ENCODE data around the gene PAF1. TPM values are rescaled to one million over a fixed set of nuclear protein-coding genes. Genes with fewer than 3 reads are reported as not detected.
"Not testable (repeated sequence)": the region's sequence is repeated elsewhere in the genome, so short reads cannot be mapped to it uniquely, and the experiment has no call there.

The PAF1 gene
- total RNA-seq, 1 donor from 2014 or later: 27.4 TPM

DNA sequence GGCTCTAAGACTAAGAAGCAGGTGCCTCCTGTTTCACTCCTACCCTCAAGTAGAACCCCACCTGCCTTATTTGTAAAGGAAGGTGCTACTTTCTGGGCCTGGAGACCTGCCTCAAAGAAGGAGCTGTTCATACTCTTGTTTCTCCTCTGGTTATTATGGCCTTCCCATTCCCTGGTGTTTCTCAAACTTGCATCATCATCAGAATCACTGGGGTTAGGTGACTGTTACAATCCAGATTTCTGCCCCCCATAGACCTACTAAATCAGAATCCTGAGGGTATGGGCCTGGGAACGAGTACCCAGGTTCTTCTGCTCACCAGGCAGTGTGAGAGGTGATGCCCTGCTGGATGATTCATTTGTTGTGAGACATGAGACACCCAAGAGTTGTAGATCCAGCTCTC, 30.3 kb downstream of the PAF1 start:
- no peak for DNase-seq (ENCODE audit: extremely low read depth, low read depth, low spot score)

DNA sequence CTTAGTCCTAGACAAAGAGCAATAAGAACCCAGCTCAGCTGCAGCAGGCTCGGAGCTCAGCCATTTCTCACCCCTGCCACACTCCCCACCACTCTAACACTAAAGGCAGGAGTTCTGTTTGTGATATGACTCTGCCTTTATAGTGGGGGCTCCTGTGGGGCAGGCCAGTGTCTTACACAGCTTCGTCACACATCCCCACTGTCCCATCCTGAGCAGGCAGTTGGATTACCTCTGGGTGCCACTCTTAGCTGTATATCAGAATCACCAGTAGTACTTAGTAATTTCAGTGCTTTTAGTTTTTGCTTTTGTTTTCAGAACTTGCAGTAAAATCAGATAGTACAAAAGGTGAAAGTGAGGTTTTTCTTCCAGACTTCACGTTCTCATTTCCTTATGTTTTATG, 31.9 kb downstream of the PAF1 start:
- DNase-seq (ENCODE audit: extremely low read depth, low read depth, low spot score): no peak

DNA sequence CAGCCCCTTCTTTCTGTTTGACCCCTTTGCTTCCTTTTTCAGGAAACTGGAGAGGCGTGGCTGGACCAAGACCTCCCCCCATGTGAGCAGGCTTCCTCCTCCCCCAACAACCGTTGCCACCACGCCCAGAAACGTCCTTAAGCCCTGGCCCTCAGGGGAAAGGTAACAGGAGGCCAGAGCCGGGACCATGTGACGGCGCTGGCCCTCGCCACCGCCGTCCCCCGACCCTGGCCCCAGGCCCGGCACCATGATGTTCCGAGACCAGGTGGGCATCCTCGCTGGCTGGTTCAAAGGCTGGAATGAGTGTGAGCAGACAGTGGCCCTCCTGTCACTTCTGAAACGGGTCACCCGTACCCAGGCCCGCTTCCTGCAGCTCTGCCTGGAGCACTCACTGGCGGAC, 34.3 kb downstream of the PAF1 start:
- DNase-seq (ENCODE audit: extremely low read depth, low read depth, low spot score): no peak

DNA sequence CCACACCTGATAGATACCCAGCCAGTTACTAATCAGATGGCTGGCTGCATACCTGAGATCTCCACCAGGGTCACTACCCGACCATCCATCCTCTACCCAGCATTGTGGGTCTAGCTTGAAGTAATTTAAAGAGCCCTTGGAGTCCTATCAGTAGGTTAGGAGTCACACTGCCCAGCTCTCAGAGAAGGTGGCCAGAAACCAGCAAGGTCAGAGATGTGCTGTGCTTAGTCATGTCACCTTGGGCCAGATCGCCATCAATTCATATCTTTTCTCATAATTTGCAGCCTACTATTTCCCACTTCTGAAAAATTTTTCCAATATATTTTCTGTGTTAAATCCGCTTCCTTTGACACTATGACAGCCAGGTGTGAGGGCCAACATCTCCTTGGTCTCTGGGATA, 34.8 kb downstream of the PAF1 start:
- DNase-seq (ENCODE audit: extremely low read depth, low read depth, low spot score): no peak

DNA sequence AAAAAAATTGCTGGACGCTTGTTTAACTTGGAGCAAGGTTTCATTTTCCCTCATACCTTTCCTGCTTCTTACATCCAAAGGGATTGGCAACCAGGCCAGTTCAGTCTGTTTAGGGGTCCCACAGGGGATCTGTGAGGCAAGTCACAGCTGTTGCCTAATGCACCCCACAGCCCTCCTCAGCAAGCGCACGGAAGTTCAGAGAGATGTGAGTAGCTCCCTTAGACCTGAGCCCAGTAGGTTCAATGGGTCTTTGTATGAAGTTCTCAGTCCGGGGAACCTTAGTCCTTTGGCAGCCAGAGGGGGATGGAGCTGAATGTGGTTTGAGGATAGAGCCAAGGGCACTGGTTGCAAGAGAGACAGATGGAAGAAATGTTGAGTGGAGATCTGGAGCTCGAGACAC, 35.7 kb downstream of the PAF1 start:
- DNase-seq (ENCODE audit: extremely low read depth, low read depth, low spot score): no peak

DNA sequence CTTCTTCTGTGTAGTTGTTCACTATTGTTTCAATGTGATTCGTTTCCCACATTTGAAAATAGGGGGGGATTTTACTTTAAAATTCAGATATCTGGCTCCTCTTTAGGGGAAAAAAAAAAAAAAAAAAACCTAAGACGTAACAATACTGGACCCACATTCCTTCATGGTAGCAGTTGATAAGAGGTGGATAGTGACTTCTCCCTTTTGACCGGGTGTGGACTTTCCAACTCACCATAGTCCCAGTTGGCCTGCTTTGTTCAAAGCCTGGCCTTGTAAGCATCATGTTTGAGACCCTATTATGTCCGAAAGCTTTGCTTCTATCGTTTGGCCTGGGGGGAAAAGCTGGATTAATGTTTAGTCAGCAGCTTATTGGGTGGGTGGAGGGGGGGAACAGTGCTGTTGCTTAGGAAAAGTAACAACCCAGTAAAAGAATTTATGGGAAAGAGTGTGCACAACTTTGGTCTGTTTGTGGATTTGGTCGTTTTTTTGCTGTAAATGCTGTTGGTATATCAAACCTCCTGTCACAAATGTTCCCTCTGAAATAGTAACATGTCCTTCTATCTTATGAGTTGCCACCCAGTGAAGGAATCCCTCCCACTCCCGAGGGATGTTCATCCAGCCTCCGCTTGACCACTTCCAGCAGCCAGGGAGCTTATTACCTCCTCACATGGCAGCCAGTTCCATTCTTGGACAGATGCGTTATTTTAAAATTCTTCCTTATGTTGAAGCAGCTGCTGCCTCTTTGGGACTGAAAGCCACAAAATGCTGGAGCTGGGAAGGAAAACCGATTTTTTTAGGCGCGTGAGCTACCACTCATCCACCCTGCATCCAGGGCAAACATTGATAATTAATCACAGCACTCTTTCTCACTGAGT, 38.3 kb downstream of the PAF1 start:
- DNase-seq (ENCODE audit: extremely low read depth, low read depth, low spot score): no peak

DNA sequence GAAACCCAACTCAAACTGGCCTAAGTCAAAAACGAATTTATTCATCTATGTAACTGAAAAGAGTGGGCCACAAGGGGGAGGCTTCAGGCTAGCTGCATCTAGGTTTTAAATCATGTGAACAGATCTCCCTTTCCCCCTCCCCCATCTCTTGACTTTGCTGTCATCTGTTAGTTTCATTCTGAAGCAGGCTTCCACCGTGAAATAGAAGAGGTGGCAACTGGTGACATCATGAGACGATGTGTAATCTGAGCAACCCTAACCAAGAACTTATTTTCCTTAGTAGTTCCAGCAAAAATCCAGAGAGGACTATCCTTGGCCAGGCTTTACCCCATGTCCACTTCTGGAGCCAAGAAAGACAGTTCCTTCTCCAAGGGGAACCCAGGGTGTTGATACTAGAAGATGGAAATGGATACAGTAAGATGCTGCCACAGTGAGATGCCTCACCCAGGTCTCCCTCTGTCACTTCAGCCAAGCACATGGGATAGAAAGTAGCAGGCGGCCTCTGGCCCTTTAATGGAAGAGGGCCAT, 39.3 kb downstream of the PAF1 start:
- no peak for DNase-seq (ENCODE audit: extremely low read depth, low read depth, low spot score)

DNA sequence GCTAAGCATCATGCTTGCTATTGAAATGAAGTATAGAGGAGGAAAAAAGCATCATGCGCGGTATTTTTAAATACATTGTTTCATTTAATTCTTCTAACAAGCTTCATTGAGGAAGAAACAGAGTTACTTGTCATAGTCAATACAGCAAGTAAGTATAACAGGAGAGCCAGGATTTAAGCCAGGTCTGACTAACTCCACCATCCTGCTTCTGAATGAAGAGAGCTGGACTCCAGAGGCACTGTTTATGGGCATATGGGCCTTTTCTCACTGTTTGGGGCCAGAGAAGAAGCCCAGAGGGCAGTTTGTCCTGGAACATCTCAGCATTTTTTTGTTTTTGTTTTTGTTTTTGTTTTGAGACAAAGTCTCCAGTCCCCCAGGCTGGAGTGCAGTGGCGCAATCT, 40.8 kb downstream of the PAF1 start:
- no peak for DNase-seq (ENCODE audit: extremely low read depth, low read depth, low spot score)

DNA sequence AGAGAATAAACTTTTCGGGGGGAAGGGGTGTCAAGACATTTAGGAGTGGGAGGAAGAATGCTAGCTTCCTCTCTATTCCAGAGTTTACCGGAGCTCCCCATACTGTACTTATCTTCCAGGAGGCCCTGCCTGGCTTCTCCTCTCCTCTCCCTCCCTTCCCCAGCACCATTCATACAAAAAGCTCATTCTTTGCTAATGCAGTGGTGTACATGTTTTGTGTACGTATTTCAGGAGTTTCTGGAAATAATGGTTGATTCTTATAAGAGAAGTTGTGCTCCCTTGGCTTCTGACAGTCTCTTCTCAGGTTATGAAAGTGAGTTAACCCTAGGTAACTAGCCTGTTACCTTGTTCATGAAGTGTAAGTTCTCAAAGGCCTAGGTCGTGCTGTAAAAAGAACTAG, 41.6 kb downstream of the PAF1 start:
- DNase-seq (ENCODE audit: extremely low read depth, low read depth, low spot score): no peak

DNA sequence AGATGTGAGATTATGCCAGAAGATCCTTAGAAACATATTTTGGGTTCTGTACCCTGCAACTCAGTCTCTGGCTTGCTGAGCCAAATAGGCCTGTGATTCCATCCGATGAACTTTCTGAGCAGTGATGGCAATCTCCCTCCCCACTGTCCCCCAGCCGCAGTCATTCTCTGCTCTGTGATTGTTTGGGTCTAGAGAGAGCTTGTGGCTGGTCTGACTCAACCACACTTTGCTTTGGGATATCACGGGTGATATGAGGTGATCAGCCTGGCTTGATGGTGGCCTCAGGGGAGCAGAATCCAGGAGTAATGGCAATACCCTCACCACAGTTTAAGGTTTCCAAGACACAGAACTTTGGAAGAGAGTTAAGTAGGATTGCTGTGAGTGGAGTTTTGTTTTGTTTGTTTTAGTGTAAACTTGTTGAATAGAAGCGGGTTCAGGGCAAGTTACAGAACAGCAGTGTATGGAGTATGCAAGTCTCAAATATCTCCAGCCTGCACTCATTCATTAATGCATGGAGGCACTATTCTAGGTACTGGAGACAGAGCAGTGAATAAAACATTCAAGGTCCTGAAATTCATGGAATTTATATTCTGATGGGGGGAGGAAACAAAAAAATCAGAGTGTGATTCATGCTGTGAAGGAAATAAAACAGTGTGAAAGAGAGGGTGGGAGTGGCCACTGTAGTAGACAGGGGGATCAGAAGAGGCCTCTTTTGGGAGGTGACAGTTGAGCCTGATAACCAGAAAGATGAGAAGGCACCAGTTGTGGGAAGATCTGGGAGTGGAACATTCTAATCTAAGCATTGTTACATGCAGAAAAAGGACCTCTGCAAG, 43.4 kb downstream of the PAF1 start:
- DNase-seq (ENCODE audit: extremely low read depth, low read depth, low spot score): no peak

DNA sequence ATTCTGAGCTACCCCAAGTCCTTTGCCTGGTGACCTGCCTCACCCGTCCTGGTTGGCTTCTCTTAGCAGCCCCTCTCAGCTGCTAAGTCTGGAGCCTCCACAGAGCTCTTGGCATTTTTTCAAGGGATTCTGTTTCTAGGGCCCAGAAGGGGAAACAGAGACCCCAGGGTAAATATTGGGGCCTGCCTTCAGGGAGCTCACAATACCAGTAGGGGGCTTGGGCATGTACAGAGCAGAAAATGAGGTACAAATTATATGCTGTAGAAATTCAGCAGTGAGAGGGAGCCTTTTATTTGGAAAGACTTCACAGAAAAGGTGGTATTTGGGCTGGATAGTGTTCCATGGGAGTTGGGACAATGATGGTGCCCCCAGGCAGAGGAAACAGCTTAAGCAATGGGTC, 45.0 kb downstream of the PAF1 start:
- no peak for DNase-seq (ENCODE audit: extremely low read depth, low read depth, low spot score)

DNA sequence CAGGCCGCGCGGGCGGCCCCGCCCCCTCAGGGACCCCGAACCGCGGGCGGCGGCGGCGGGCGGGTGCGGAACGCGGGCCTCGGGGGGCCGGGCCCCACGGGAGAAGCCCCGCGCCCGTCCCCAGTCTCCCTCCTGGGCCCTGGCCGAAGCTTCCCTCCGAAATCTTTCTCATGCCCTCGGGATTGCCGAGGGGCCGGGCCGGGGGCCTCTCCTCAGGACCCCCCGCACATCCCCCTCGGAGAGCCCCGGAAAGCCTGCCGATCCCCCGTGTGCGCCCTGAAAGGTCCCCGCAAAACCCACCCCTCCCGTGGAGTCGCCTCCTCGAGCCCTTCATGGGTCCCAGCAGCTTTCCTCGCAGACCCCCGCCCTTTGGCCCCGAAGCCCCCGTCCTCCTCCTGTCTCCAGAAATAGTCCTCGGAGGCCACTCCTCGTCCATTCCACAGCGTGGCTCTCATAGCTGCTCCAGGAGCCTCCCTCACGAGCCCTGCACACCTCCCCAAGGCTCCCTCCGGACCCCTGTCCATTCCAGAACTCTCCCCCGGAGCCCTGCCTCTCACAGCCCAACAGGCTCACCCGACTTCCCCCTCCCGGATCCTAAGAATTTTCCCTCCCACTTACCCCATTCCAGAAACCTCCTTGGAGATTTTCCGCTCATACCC, 48.1 kb downstream of the PAF1 start:
- no peak for DNase-seq (ENCODE audit: extremely low read depth, low read depth, low spot score)

DNA sequence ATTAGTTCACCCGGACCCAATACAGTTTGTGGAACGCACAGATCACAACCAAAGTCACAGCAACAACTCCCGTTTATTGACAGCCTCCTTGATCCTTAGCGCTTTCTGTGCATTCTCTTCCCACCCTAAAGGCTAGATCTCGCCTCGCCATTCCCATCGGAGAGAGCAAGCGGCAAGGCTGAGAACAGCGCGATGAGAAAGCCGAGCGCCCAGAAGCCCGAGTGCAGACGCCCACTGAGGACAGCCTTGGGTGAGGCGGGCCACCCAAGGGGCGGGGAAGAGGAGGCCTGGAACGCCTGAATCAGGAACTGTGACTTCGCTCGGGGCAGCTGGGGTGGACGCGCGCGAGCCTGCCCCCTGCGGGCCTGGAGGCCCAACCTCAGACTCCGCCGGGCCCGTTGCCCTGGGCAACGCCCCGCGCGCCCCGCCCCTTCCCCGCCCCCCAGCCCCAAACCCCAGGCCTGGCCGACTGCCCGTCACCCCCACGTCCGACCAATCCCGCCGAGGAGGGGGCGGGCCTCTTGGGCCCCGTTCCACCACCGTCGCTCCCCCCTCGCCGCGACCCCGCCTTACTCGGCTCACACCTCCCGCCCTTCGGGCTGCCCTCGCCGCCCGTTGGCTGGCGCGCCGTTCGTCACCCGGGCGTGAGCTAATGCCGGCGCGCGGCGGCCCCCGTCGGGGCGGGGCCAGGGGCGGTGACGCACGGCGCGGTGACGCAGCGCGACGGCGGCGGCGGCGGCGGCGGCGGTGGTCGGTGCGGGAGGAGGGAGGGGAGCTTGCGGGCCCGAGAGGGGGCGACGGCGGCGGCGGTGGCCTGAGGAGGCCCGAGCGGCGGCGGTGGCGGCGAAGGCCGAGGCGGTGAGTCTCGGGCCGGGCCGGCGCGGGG, 48.9 kb downstream of the PAF1 start, which contains the start of gene SAMD4B:
Gene SAMD4B, plus strand, starts transcription at position 703 of the 886 bp plus-strand sequence. CDS start 14,473 bp downstream, outside the sequence.
- peak; percentile 61 for DNase-seq (ENCODE audit: extremely low read depth, low read depth, low spot score)

DNA sequence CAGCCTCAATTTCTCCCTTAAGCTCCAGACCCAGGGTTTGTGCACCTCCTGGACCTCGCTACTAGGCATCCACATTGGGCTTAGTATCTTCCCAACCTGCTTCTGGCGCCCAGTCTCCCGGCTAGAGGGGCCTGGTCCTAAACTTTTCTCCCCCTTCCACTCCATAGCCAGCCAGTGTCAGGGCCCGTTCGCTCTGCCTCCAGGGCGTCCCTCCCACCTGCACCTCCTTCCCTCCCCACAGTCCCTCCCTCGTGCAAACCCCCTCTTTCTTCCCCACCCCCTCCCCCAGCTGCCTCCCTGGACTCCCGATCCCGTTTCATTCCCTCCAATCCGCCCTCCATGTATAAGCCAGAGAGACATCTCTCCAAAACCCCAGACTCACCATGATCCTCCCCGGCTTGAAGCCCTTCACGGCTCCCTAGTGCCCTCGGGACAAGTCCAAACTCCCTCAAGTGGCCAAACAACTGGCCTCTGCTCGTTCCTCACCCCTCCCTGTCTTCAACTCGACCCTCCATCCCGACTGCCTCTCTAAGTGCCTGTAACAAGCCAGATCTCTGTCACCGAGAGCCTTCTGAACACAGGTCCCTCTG, 49.7 kb downstream of the PAF1 start:
- DNase-seq (ENCODE audit: extremely low read depth, low read depth, low spot score): no peak

DNA sequence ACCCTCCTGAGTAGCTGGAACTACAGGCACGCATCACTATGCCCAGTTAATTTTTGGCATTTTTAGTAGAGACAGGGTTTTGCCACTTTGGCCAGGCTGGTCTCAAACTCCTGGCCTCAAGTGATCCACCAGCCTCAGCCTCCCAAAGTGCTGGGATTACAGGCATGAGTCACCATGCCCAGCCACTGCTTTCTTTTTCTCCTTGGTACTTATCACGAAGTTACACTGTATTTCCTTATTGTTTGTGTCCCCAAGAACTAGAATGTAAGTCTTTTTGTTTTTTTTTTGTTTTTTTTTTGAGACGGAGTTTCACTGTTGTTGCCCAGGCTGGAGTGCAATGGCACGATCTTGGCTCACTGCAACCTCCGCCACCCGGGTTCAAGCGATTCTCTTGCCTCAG, 50.8 kb downstream of the PAF1 start:
- DNase-seq (ENCODE audit: extremely low read depth, low read depth, low spot score): not testable (repeated sequence)

DNA sequence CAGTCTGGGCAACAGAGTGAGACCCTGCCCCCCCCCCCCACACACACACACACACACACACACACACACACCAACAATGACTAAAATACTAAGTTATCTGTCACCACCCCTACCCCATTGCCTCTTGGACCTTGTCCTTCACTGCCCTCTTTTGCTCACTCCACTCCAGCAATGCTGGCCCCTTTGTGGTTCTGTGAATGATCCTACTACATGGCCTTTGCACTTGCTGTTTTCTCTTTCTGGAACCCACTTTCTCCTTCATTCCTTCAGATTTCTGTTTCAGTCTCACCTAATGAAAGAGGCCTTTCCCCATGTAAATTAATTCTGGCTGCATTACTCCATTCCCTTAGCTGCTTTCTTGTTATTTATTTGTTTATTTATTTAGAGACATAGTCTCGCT, 51.2 kb downstream of the PAF1 start:
- DNase-seq (ENCODE audit: extremely low read depth, low read depth, low spot score): no peak

DNA sequence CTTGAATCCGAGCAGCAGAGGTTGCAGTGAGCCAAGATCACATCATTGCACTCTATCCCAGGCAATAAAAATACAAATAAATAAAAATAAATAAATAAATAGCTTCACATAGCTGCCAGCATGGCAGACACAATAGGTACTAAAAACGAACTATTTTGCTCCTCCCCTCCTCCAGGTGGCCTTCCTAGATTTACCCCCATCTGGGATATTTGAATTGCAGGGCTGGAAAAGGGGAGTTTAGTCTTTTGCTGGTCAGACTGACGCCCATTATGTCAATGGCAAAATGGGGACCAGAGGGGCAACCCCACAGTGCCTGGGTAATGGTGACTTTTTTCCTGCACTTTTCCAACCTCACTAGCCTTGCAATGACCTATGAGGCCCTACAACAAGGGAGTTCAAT, 54.4 kb downstream of the PAF1 start:
- DNase-seq (ENCODE audit: extremely low read depth, low read depth, low spot score): no peak
